GM19238 (cell line): ENCODE measurements around the gene LDLRAD3.

ENCODE experiments used
- DNase-seq: peaks from one replicate; pipeline ENCODE4 v3.0.0; 2011; ENCODE audit warnings: low spot score; ENCODE audit not compliant: insufficient read length

LDLRAD3 gene

GRCh38 chr11:35927104-35927503 lies 16.8 kb upstream of the LDLRAD3 start:
- no peak for DNase-seq

GRCh38 chr11:35927682-35928081 lies 16.2 kb upstream of the LDLRAD3 start:
- no peak for DNase-seq

- no peak for DNase-seq
Measured at GRCh38 chr11:35928688-35929395, 15.0 kb upstream of the LDLRAD3 start.

GRCh38 chr11:35930466-35930865 lies 13.4 kb upstream of the LDLRAD3 start:
- no peak for DNase-seq

- no peak for DNase-seq
Measured at GRCh38 chr11:35932121-35932520, 11.7 kb upstream of the LDLRAD3 start.

- DNase-seq = no peak
Measured at GRCh38 chr11:35932681-35933319, 11.1 kb upstream of the LDLRAD3 start.

- DNase-seq = no peak
Measured at GRCh38 chr11:35933320-35933871, 10.5 kb upstream of the LDLRAD3 start.

- DNase-seq = no peak
Measured at GRCh38 chr11:35934271-35934670, 9.6 kb upstream of the LDLRAD3 start.

GRCh38 chr11:35934981-35935380 lies 8.9 kb upstream of the LDLRAD3 start:
- no peak for DNase-seq

GRCh38 chr11:35935390-35935789 lies 8.5 kb upstream of the LDLRAD3 start:
- no peak for DNase-seq

- DNase-seq = no peak
Measured at GRCh38 chr11:35937111-35937510, 6.8 kb upstream of the LDLRAD3 start.

GRCh38 chr11:35937700-35938099 lies 6.2 kb upstream of the LDLRAD3 start:
- DNase-seq = no peak

- no peak for DNase-seq
Measured at GRCh38 chr11:35938231-35938630, 5.6 kb upstream of the LDLRAD3 start.

- no peak for DNase-seq
Measured at GRCh38 chr11:35943309-35943708, 553 bp upstream of the LDLRAD3 start.

- no peak for DNase-seq
Measured at GRCh38 chr11:35944503-35945136, 758 bp downstream of the LDLRAD3 start.

GRCh38 chr11:35945137-35945518 lies 1.3 kb downstream of the LDLRAD3 start:
- no peak for DNase-seq

- DNase-seq = no peak
Measured at GRCh38 chr11:35946766-35947165, 2.9 kb downstream of the LDLRAD3 start.

- DNase-seq = no peak
Measured at GRCh38 chr11:35947437-35947836, 3.6 kb downstream of the LDLRAD3 start.

- no peak for DNase-seq
Measured at GRCh38 chr11:35949242-35949641, 5.4 kb downstream of the LDLRAD3 start.

GRCh38 chr11:35950082-35950481 lies 6.2 kb downstream of the LDLRAD3 start:
- DNase-seq = no peak

GRCh38 chr11:35951680-35952079 lies 7.8 kb downstream of the LDLRAD3 start:
- DNase-seq = no peak

GRCh38 chr11:35953081-35953760 lies 9.4 kb downstream of the LDLRAD3 start:
- no peak for DNase-seq
